IMR-90 (cell line): ENCODE data around the gene KCTD20. TPM values are rescaled to one million over a fixed set of nuclear protein-coding genes. Genes with fewer than 3 reads are reported as not detected.
"Not testable (repeated sequence)": the region's sequence is repeated elsewhere in the genome, so short reads cannot be mapped to it uniquely, and the experiment has no call there.

Experiments
- ATAC-seq: fragments of 200-7000 bp; cut with Tn5 transposase; 2 replicates; pipeline ENCODE4 v1.9.1; 2020; ENCODE audit warnings: low read depth, mild to moderate bottlenecking, moderate library complexity
- BruUV-seq: library from RNA; stranded (reverse); fragments of 400-500 nt; replicated peaks from 2 replicates; lab custom pipeline; 2021; lab: Mats Ljungman, UMichigan
- CTCF ChIA-PET: fragments of 300-600 bp; formaldehyde crosslinking; extraction: SDS; loops from one replicate; lab custom pipeline; 2021; ENCODE audit warnings: antibody characterized with exemption; lab: Yijun Ruan, JAX
- POLR2A ChIA-PET: fragments of 300-600 bp; sonication (Branson Sonifier 250); formaldehyde crosslinking; loops from one replicate; lab custom pipeline; 2022; ENCODE audit warnings: antibody characterized with exemption; ENCODE audit not compliant: unreplicated experiment; lab: Charles Lee
- DNase-seq: peaks from one replicate; pipeline ENCODE4 v3.0.0; 2013
- H2AFZ ChIP-seq: replicated peaks from 2 replicates; pipeline ENCODE3; 2013; ENCODE audit warnings: low read length, mild to moderate bottlenecking; ENCODE audit not compliant: poor library complexity
- H2AK5ac ChIP-seq: 2 replicates; pipeline ENCODE4 v1.6.1; 2013; ENCODE audit warnings: low read depth, low read length, inconsistent platforms
- H2AK9ac ChIP-seq: replicated peaks from 2 replicates; pipeline ENCODE3; 2013; ENCODE audit warnings: mild to moderate bottlenecking, low read depth, low read length, moderate library complexity; ENCODE audit not compliant: poor library complexity
- H2BK120ac ChIP-seq: 2 replicates; pipeline ENCODE4 v1.6.1; 2013; ENCODE audit warnings: low read depth, low read length, inconsistent platforms
- H2BK15ac ChIP-seq: 3 replicates; pipeline ENCODE4 v1.6.1; 2013; ENCODE audit warnings: low read depth, low read length, inconsistent platforms
- H2BK20ac ChIP-seq: 2 replicates; pipeline ENCODE4 v1.6.1; 2013; ENCODE audit warnings: low read depth, mild to moderate bottlenecking, inconsistent platforms, low read length, moderate library complexity
- H2BK5ac ChIP-seq: 2 replicates; pipeline ENCODE4 v1.6.1; 2013; ENCODE audit warnings: mild to moderate bottlenecking, low read depth, low read length, inconsistent platforms; ENCODE audit not compliant: poor library complexity, severe bottlenecking
- H3K14ac ChIP-seq: replicated peaks from 2 replicates; pipeline ENCODE4 v1.6.1; 2013; ENCODE audit warnings: low read depth, low read length, inconsistent platforms
- H3K18ac ChIP-seq: 2 replicates; pipeline ENCODE4 v1.6.1; 2013; ENCODE audit warnings: low read depth, low read length, control low read depth
- H3K23ac ChIP-seq: 2 replicates; pipeline ENCODE4 v1.6.1; 2013; ENCODE audit warnings: low read depth, low read length, inconsistent platforms
- H3K27ac ChIP-seq: 2 replicates; pipeline ENCODE4 v1.5.1; 2013; ENCODE audit warnings: mild to moderate bottlenecking, control low read depth, low read length; ENCODE audit not compliant: insufficient read depth
- H3K27me3 ChIP-seq: 2 replicates; pipeline ENCODE4 v1.6.1; 2013; ENCODE audit warnings: low read length; ENCODE audit not compliant: control insufficient read depth, insufficient read depth
- H3K36me3 ChIP-seq: 2 replicates; pipeline ENCODE4 v1.6.1; 2013; ENCODE audit warnings: low read length, mixed read lengths; ENCODE audit not compliant: control insufficient read depth, insufficient read depth
- H3K4ac ChIP-seq: 2 replicates; pipeline ENCODE4 v1.6.1; 2013; ENCODE audit warnings: low read depth, low read length, inconsistent platforms
- H3K4me1 ChIP-seq: 2 replicates; pipeline ENCODE4 v1.6.1; 2013; ENCODE audit warnings: low read length, mixed read lengths; ENCODE audit not compliant: control insufficient read depth, insufficient read depth
- H3K4me2 ChIP-seq: 2 replicates; pipeline ENCODE4 v1.6.1; 2013; ENCODE audit warnings: low read depth, mild to moderate bottlenecking, control low read depth, low read length, moderate library complexity
- H3K4me3 ChIP-seq: 2 replicates; pipeline ENCODE4 v1.5.1; 2013; ENCODE audit warnings: low read depth, mild to moderate bottlenecking, control low read depth, low read length, moderate library complexity; ENCODE audit not compliant: insufficient read depth
- H3K56ac ChIP-seq: 2 replicates; pipeline ENCODE4 v1.6.1; 2013; ENCODE audit warnings: low read length, inconsistent platforms; ENCODE audit not compliant: insufficient read depth; ENCODE audit errors: extremely low read depth
- H3K79me1 ChIP-seq, 2 experiments: 2 replicates each; pipeline ENCODE4 v1.6.1; 2013; ENCODE audit warnings: low read length in 2 of 2, inconsistent platforms in 1 of 2, low read depth in 1 of 2
- H3K9ac ChIP-seq: 2 replicates; pipeline ENCODE4 v1.6.1; 2013; ENCODE audit warnings: low read depth, low read length, control low read depth
- H3K9me1 ChIP-seq: 2 replicates; pipeline ENCODE4 v1.6.1; 2013; ENCODE audit warnings: low read length, inconsistent platforms; ENCODE audit not compliant: insufficient read depth
- H3K9me3 ChIP-seq: 2 replicates; pipeline ENCODE4 v1.6.1; 2013; ENCODE audit warnings: low read length; ENCODE audit not compliant: control insufficient read depth, insufficient read depth
- H4K20me1 ChIP-seq: 2 replicates; pipeline ENCODE4 v1.6.1; 2013; ENCODE audit warnings: low read length, inconsistent platforms; ENCODE audit not compliant: insufficient read depth
- H4K5ac ChIP-seq: 2 replicates; pipeline ENCODE4 v1.6.1; 2013; ENCODE audit warnings: mild to moderate bottlenecking, low read depth, low read length, control low read depth
- H4K8ac ChIP-seq, 2 experiments: 2 replicates each; pipeline ENCODE4 v1.6.1; 2013; ENCODE audit warnings: low read depth in 2 of 2, low read length in 2 of 2, control low read depth in 1 of 2, inconsistent platforms in 1 of 2
- H4K91ac ChIP-seq: 2 replicates; pipeline ENCODE4 v1.6.1; 2013; ENCODE audit warnings: low read depth, low read length, inconsistent platforms; ENCODE audit not compliant: insufficient read depth
- WGBS, 2 experiments: methylation state at CpG; one replicate each; pipeline versions ENCODE4 v1.1.5 to v1.1.7; 2013; ENCODE audit warnings: missing lambda C conversion rate in 2 of 2; ENCODE audit not compliant: insufficient read length in 1 of 2; ENCODE audit errors: extremely low coverage in 2 of 2; 5-methylcytosine and 5-hydroxymethylcytosine counted together
- dilution Hi-C: fragments of 300-500 bp; cut with HindIII; formaldehyde crosslinking; loops from one replicate; pipeline ENCODE4 v1.14.3; 2018; ENCODE audit warnings: low sequenced_read_pairs; ENCODE audit not compliant: unreplicated experiment
- in situ Hi-C: fragments of 300-500 bp; cut with MboI; formaldehyde crosslinking; loops from 3 replicates; pipeline ENCODE4 v1.14.3; 2019; ENCODE audit warnings: low sequenced_read_pairs, inconsistent platforms, mixed read lengths
- intact Hi-C: fragments of 100-400 bp; cut with micrococcal nuclease; formaldehyde crosslinking; loops from 2 replicates; pipeline ENCODE4 v1.10.0; 2022
- polyA plus RNA-seq, 3 experiments: library from polyadenylated mRNA; depleted of rRNA; stranded (reverse); fragments of >200 nt; gene quantifications; 2 replicates each; pipeline ENCODE4 v1.2.3, GENCODE V29; 2012; ENCODE audit warnings: low replicate concordance in 1 of 3
- total RNA-seq: library from RNA; depleted of rRNA; stranded (reverse); fragments of >200 nt; gene quantifications from 2 replicates; pipeline ENCODE4 v1.2.3, GENCODE V29; 2012

KCTD20 gene
- total and polyA plus RNA-seq, 2 of the 4 experiments (the other 2 are of a cell fraction): 55.4 to 150 TPM

- intact Hi-C loops, H4K91ac ChIP-seq, in situ Hi-C loops: not testable (repeated sequence)
Measured at GRCh38 chr6:36483326-36483725, 40.5 kb downstream of the KCTD20 start.

More at GRCh38 chr6:36483326-36483725, 40.5 kb downstream of the KCTD20 start:
- CTCF ChIA-PET, H3K14ac ChIP-seq, H4K5ac ChIP-seq, dilution Hi-C loops, H2AK9ac ChIP-seq, H3K27me3 ChIP-seq, H2BK15ac ChIP-seq, H2BK120ac ChIP-seq, H2BK20ac ChIP-seq, H3K23ac ChIP-seq, H3K4ac ChIP-seq, H4K20me1 ChIP-seq, H3K4me3 ChIP-seq, ATAC-seq, DNase-seq, H2BK5ac ChIP-seq, H2AFZ ChIP-seq, H3K4me1 ChIP-seq, H3K9me3 ChIP-seq, H2AK5ac ChIP-seq, H3K27ac ChIP-seq, H3K9ac ChIP-seq, H3K18ac ChIP-seq, BruUV-seq, POLR2A ChIA-PET, H3K4me2 ChIP-seq, H4K8ac ChIP-seq, H3K56ac ChIP-seq: not testable (repeated sequence)
- Histone ChIP-seq H3K79me1 (peaks cover 17 to 43% of the 10 kb centered on the region in 2 experiments), H3K36me3 (peaks cover 34% of the 10 kb centered on the region), H3K9me1 (peaks cover 10% of the 10 kb centered on the region)
- WGBS, 2 experiments: 100% methylated on average over 1 of the region's 5 CpGs; no CpG with 5 or more reads in 1 of the 2 experiments
